Measurements from ENCODE around the gene IGSF21.

The IGSF21 gene

DNA sequence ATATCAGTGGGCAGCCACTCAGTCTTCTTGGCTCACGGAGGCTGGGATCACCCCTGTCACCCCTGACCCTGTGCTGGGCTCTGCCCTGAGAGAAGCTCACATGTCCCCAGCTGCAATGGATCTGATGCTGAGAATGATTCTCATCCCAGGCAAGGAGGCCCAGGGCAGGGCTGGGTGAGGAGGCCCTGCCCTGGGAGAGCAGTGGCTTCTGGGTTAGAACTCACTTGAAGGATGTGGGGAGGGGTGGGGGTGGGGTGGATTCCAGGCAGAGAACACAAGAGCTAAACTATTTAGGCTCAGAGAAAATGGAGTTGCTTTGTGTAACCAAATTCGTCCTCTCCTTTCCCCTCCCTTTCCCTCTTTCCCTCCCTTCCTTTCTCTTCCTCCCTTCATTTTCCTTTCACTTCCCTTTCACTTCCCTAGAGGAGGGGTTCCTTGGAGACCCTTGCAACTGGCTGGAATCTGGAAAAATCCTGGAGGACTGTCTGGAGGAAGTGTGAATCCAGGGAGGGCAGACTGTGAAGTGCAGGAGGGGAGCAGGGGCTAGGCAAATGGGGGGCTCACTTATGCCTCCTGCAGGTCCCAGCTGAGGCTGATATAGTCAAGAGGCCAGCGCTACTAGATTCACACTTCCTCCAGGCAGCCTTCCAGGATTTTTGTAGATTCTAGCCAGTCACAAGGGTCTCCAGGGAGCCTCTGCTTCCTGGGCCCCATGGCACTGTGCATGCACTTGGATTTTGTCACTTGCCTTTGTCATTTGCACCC lies 47.0 kb downstream of the IGSF21 start:
- Histone ChIP-seq H3K27me3 (replicated peaks; ENCODE audit: control insufficient read depth, insufficient read depth, low read length) (no peaks in the 10 kb centered on the region; the same call in 1 of the 2 replicates), H3K36me3 (ENCODE audit: control insufficient read depth, insufficient read depth, low read length) (no peaks in the 10 kb centered on the region), H3K4me3 (replicated peaks; ENCODE audit: low read depth, low read length) (no peak overlapping the region)
- no peak for DNase-seq (ENCODE audit: extremely low read depth, insufficient read length)
- TF ChIP-seq, protein P1, sequence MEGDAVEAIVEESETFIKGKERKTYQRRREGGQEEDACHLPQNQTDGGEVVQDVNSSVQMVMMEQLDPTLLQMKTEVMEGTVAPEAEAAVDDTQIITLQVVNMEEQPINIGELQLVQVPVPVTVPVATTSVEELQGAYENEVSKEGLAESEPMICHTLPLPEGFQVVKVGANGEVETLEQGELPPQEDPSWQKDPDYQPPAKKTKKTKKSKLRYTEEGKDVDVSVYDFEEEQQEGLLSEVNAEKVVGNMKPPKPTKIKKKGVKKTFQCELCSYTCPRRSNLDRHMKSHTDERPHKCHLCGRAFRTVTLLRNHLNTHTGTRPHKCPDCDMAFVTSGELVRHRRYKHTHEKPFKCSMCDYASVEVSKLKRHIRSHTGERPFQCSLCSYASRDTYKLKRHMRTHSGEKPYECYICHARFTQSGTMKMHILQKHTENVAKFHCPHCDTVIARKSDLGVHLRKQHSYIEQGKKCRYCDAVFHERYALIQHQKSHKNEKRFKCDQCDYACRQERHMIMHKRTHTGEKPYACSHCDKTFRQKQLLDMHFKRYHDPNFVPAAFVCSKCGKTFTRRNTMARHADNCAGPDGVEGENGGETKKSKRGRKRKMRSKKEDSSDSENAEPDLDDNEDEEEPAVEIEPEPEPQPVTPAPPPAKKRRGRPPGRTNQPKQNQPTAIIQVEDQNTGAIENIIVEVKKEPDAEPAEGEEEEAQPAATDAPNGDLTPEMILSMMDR (IDR thresholded peaks at IDR 0.05; ENCODE audit: insufficient read depth, low read length, poor library complexity, severe bottlenecking) = no peak

DNA sequence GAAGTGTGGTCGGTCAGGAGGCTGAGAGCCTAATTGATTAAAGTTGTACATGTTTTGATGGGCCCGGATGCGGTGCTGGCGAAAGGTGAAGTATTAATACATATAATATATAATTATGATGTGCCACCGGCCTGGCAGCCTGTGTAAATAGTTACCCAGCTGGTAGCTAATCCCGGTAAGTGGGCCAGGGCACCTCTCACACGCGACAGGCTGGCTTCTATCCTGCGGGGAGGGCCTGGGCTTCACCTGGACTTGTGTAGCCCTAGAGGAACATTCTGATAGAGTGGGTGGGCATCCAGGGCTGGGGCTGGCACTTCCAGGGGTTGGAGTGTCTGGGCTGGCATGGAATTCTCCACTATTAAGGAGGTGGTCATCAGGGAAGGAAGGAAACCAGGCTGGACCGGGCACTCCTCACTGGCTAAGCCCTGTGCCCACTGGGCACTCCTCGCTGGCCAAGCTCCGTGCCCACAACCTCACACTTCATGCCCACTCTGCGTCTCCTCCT lies 48.3 kb downstream of the IGSF21 start:
- TF ChIP-seq, protein P1 (IDR thresholded peaks at IDR 0.05; ENCODE audit: insufficient read depth, low read length, poor library complexity, severe bottlenecking) = no peak
- Histone ChIP-seq H3K36me3 (ENCODE audit: control insufficient read depth, insufficient read depth, low read length) (no peaks in the 10 kb centered on the region), H3K4me3 (replicated peaks; ENCODE audit: low read depth, low read length) (no peak overlapping the region), H3K27me3 (replicated peaks; ENCODE audit: control insufficient read depth, insufficient read depth, low read length) (no peaks in the 10 kb centered on the region; the same call in 1 of the 2 replicates)
- no peak for DNase-seq (ENCODE audit: extremely low read depth, insufficient read length)

DNA sequence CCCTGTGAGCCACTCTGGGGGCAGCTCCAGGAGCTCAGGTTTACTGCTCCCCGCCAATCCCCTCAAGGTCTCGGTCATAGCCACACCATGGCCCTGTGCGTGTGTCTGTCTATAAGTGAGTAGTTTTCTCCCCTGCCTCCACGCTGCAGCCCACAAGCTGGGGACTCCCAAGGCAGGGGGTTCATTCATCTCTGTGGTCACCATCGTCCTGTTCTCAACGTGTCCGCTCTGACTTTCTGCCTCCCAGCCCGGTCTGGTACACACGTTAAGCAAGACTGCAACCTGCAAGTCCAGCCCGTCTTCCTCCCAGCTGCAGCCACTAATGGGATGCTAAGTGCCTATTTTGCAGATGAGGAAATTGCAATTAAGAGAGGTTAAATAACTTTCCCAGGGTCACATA lies 49.8 kb downstream of the IGSF21 start:
- TF ChIP-seq, protein P1 (IDR thresholded peaks at IDR 0.05; ENCODE audit: insufficient read depth, low read length, poor library complexity, severe bottlenecking) = no peak
- no peak for DNase-seq (ENCODE audit: extremely low read depth, insufficient read length)
- H3K27me3 ChIP-seq (replicated peaks; ENCODE audit: control insufficient read depth, insufficient read depth, low read length) = no peaks in the 10 kb centered on the region; the same call in 1 of the 2 replicates

DNA sequence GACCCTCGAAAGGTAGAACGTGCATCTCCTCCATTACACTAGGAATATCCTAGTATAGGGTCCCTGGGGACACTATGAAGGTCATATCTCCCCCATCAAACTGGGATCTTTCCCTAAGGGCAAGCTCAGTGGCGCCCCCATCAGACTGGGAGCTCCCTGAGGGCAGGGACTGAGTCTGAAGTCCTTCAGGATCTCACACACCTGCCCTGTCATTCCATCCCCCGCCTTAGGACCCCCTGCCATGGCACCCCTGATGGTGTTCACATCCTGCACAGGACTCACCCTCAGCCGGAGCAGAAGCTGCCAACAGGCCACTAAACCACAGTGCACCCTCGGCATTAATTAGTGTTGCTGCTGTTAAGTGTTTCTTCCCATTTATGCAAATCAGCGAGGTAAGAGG lies 50.4 kb downstream of the IGSF21 start:
- DNase-seq (ENCODE audit: extremely low read depth, insufficient read length) = no peak
- Histone ChIP-seq H3K4me3 (replicated peaks; ENCODE audit: low read depth, low read length) (no peak overlapping the region), H3K27me3 (replicated peaks; ENCODE audit: control insufficient read depth, insufficient read depth, low read length) (no peaks in the 10 kb centered on the region; the same call in 1 of the 2 replicates), H3K36me3 (ENCODE audit: control insufficient read depth, insufficient read depth, low read length) (no peaks in the 10 kb centered on the region)
- TF ChIP-seq, protein P1 (IDR thresholded peaks at IDR 0.05; ENCODE audit: insufficient read depth, low read length, poor library complexity, severe bottlenecking) = no peak

More for the DNA sequence above, 49.8 kb downstream of the IGSF21 start:
- H3K36me3 ChIP-seq (ENCODE audit: control insufficient read depth, insufficient read depth, low read length) = no peaks in the 10 kb centered on the region
- H3K4me3 ChIP-seq (replicated peaks; ENCODE audit: low read depth, low read length) = no peak overlapping the region

DNA sequence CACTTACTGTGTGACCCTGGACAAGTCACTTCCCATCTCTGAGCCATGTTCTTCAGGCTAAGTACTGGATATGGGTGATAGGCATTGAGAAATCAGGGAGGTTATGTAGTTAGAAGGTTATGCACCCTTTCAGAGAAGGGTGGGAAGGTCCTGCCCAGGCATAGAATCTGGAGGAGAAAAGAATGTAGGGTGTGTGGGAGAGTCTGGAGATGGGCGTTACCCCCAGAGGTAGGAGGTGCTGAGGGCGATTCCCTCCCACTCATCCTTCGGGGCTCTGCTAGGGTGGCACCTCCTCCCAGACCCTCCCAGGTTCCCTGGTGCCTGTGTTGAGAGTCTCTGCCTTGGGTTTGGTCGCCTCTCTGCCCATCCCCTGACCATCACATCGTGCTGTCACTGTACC lies 51.1 kb downstream of the IGSF21 start:
- TF ChIP-seq, protein P1 (IDR thresholded peaks at IDR 0.05; ENCODE audit: insufficient read depth, low read length, poor library complexity, severe bottlenecking) = no peak
- Histone ChIP-seq H3K4me3 (replicated peaks; ENCODE audit: low read depth, low read length) (no peak overlapping the region), H3K36me3 (ENCODE audit: control insufficient read depth, insufficient read depth, low read length) (no peaks in the 10 kb centered on the region), H3K27me3 (replicated peaks; ENCODE audit: control insufficient read depth, insufficient read depth, low read length) (no peaks in the 10 kb centered on the region; the same call in 1 of the 2 replicates)
- no peak for DNase-seq (ENCODE audit: extremely low read depth, insufficient read length)

Data from GM06990 (cell line).